Liver (tissue), 9 donors: Measurements from ENCODE around the gene ARHGEF10L. TPM values are rescaled to one million over a fixed set of nuclear protein-coding genes. Genes with fewer than 3 reads are reported as not detected.

Experiments
- DNase-seq: peaks from one replicate; pipeline ENCODE4 v3.0.0-alpha.2; 2017; ENCODE audit warnings: low spot score
- H3K27ac ChIP-seq, 2 donors: one replicate each; pipeline ENCODE4 v1.7.0; 2013; ENCODE audit warnings: inconsistent platforms in 2 of 2, low read length in 2 of 2, control low read depth in 1 of 2, low read depth in 1 of 2, mild to moderate bottlenecking in 1 of 2
- H3K27me3 ChIP-seq, 4 donors: one replicate each; pipeline versions ENCODE4 v1.6.1 to v1.7.0; 2013; ENCODE audit warnings: low read length in 3 of 4, inconsistent platforms in 1 of 4, mild to moderate bottlenecking in 1 of 4, moderate library complexity in 1 of 4; ENCODE audit not compliant: control insufficient read depth in 4 of 4, insufficient read depth in 4 of 4
- H3K36me3 ChIP-seq, 4 donors: one replicate each; pipeline versions ENCODE4 v1.6.1 to v1.7.0; 2013; ENCODE audit warnings: low read length in 3 of 4, mild to moderate bottlenecking in 3 of 4, low read depth in 1 of 4, moderate library complexity in 1 of 4; ENCODE audit not compliant: control insufficient read depth in 4 of 4, insufficient read depth in 3 of 4
- H3K4me1 ChIP-seq, 4 donors: one replicate each; pipeline versions ENCODE4 v1.6.1 to v1.7.0; 2013; ENCODE audit warnings: low read length in 3 of 4, mild to moderate bottlenecking in 3 of 4, moderate library complexity in 1 of 4; ENCODE audit not compliant: control insufficient read depth in 4 of 4, insufficient read depth in 4 of 4
- H3K4me3 ChIP-seq, 3 donors: one replicate each; pipeline versions ENCODE4 v1.6.1 to v1.7.0; 2013; ENCODE audit warnings: low read length in 3 of 3, control low read depth in 1 of 3, low read depth in 1 of 3, mild to moderate bottlenecking in 1 of 3
- H3K9ac ChIP-seq, 2 donors: one replicate each; pipeline ENCODE4 v1.7.0; 2013; ENCODE audit warnings: low read length in 2 of 2, mild to moderate bottlenecking in 2 of 2, moderate library complexity in 2 of 2, control low read depth in 1 of 2, low read depth in 1 of 2
- H3K9me3 ChIP-seq, 4 donors: one replicate each; pipeline versions ENCODE4 v1.6.1 to v1.7.0; 2013; ENCODE audit warnings: low read length in 3 of 4; ENCODE audit not compliant: control insufficient read depth in 4 of 4
- ATF3 ChIP-seq: IDR thresholded peaks from 2 replicates; pipeline ENCODE4 v1.6.1; 2016; ENCODE audit warnings: antibody characterized with exemption
- CTCF ChIP-seq: fragments of 150-350 bp; IDR thresholded peaks from 2 replicates; pipeline ENCODE4 v1.5.1; 2017; ENCODE audit warnings: improper control_type of control experiment, low read depth, low read length; ENCODE audit not compliant: missing input control
- EGR1 ChIP-seq, 2 donors: IDR thresholded peaks; 2 replicates each; pipeline ENCODE4 v1.6.1; 2016 to 2018; ENCODE audit warnings: antibody characterized with exemption in 2 of 2, low read depth in 2 of 2
- FOXA1 ChIP-seq: IDR thresholded peaks from 2 replicates; pipeline ENCODE4 v1.6.1; 2016; ENCODE audit warnings: antibody characterized with exemption
- FOXA2 ChIP-seq: IDR thresholded peaks from 2 replicates; pipeline ENCODE4 v1.6.1; 2016; ENCODE audit warnings: antibody characterized with exemption
- GABPA ChIP-seq, 2 donors: IDR thresholded peaks in 1 of 2; conservative IDR thresholded peaks in 1 of 2; 2 replicates each; pipeline ENCODE4 v1.6.1; 2016; ENCODE audit warnings: antibody characterized with exemption in 2 of 2, mild to moderate bottlenecking in 1 of 2, moderate library complexity in 1 of 2
- HNF4A ChIP-seq, 2 donors: conservative IDR thresholded peaks; 2 replicates each; pipeline ENCODE4 v1.6.1; 2016; ENCODE audit warnings: antibody characterized with exemption in 2 of 2, mild to moderate bottlenecking in 2 of 2
- HNF4G ChIP-seq: IDR thresholded peaks from 2 replicates; pipeline ENCODE4 v1.6.1; 2016; ENCODE audit warnings: antibody characterized with exemption
- JUND ChIP-seq, 2 donors: IDR thresholded peaks; 2 replicates each; pipeline ENCODE4 v1.6.1; 2016; ENCODE audit warnings: antibody characterized with exemption in 2 of 2
- MAX ChIP-seq: IDR thresholded peaks from 2 replicates; pipeline ENCODE4 v1.6.1; 2016; ENCODE audit warnings: antibody characterized with exemption
- NR2F2 ChIP-seq: IDR thresholded peaks from 2 replicates; pipeline ENCODE4 v1.6.1; 2016; ENCODE audit warnings: antibody characterized with exemption
- RAD21 ChIP-seq, 2 donors: IDR thresholded peaks; 2 replicates each; pipeline ENCODE4 v1.6.1; 2016; ENCODE audit warnings: antibody characterized with exemption in 2 of 2, mild to moderate bottlenecking in 2 of 2
- REST ChIP-seq: IDR thresholded peaks from 2 replicates; pipeline ENCODE4 v1.6.1; 2016; ENCODE audit warnings: antibody characterized with exemption, mild to moderate bottlenecking
- RXRA ChIP-seq, 2 donors: IDR thresholded peaks; 2 replicates each; pipeline ENCODE4 v1.6.1; 2017 to 2018; ENCODE audit warnings: antibody characterized with exemption in 2 of 2, mild to moderate bottlenecking in 1 of 2
- SP1 ChIP-seq: IDR thresholded peaks from 2 replicates; pipeline ENCODE4 v1.6.1; 2018; ENCODE audit warnings: antibody characterized with exemption, mild to moderate bottlenecking
- TAF1 ChIP-seq: conservative IDR thresholded peaks from 2 replicates; pipeline ENCODE4 v1.6.1; 2016; ENCODE audit warnings: antibody characterized with exemption, mild to moderate bottlenecking
- YY1 ChIP-seq: IDR thresholded peaks from 2 replicates; pipeline ENCODE4 v1.6.1; 2016; ENCODE audit warnings: antibody characterized with exemption, mild to moderate bottlenecking
- ZBTB33 ChIP-seq: IDR thresholded peaks from 2 replicates; pipeline ENCODE4 v1.6.1; 2016; ENCODE audit warnings: antibody characterized with exemption
- WGBS: extraction: QIAGEN DNeasy Blood & Tissue Kit; methylation state at CpG from one replicate; pipeline ENCODE4 v1.1.7; 2013; 5-methylcytosine and 5-hydroxymethylcytosine counted together
- polyA plus RNA-seq, 2 donors: library from polyadenylated mRNA; stranded (reverse) in 1 of 2; unstranded in 1 of 2; fragments of 200-250 nt in 1 of 2; fragments of >200 nt in 1 of 2; fragmentation: Nextera tagmentation in 1 of 2; extraction: Ambion mirVana in 1 of 2; gene quantifications; one replicate each; pipeline versions ENCODE4 v1.2.1 to v1.2.3, GENCODE V29; 2013 to 2015
- total RNA-seq, 2 donors: library from RNA; depleted of rRNA; stranded (reverse); fragments of >200 nt; gene quantifications; one replicate each; pipeline ENCODE4 v1.2.3, GENCODE V29; 2014
- donor health status: healthy.
- donor health status: healthy.
- donor health status: healthy.
- donor health status: healthy.
- donor health status: healthy.

The ARHGEF10L gene
- total and polyA plus RNA-seq, 4 donors: 26.3 to 169 (median 57.5) TPM

- no peak overlapping the region for H3K27ac ChIP-seq
- no peak overlapping the region for H3K4me3 ChIP-seq
- 90% methylated on average over 11 of the region's 11 CpGs for WGBS
- TF ChIP-seq SP1: no peak
- no peaks in the 10 kb centered on the region for H3K27me3 ChIP-seq
- no peaks in the 10 kb centered on the region for H3K9me3 ChIP-seq
- H3K9ac ChIP-seq: no peak overlapping the region
- H3K36me3 ChIP-seq: peaks cover 8 to 84% (median 42%) of the 10 kb centered on the region in 4 donors
- peaks cover 0 to 5% (median 0%) of the 10 kb centered on the region in 4 donors for H3K4me1 ChIP-seq
- DNase-seq: no peak
These were observed 144.1 kb downstream of the ARHGEF10L start for GRCh38 chr1:17683598-17683997.

GRCh38 chr1:17684810-17685209 is 145.3 kb downstream of the ARHGEF10L start:
- Histone ChIP-seq H3K9ac (no peak overlapping the region), H3K27ac (no peak overlapping the region), H3K4me3 (no peak overlapping the region), H3K4me1 (peaks cover 0 to 6% (median 0%) of the 10 kb centered on the region in 4 donors), H3K9me3 (no peaks in the 10 kb centered on the region), H3K27me3 (no peaks in the 10 kb centered on the region), H3K36me3 (peaks cover 5 to 81% (median 38%) of the 10 kb centered on the region in 4 donors)
- no peak for DNase-seq
- 93% methylated on average over 8 of the region's 8 CpGs for WGBS
- TF ChIP-seq TAF1 (no peak), HNF4G (no peak), JUND (IDR thresholded peaks at IDR 0.05) (no peak), ZBTB33 (no peak), SP1 (no peak), FOXA2 (no peak), YY1 (no peak), CTCF (no peak), GABPA (IDR thresholded peaks at IDR 0.05 in 1 of 2, conservative IDR thresholded peaks at IDR 0.05 in 1 of 2) (no peak), HNF4A (conservative IDR thresholded peaks at IDR 0.05) (no peak), NR2F2 (no peak), MAX (no peak), RXRA (IDR thresholded peaks at IDR 0.05) (no peak), RAD21 (IDR thresholded peaks at IDR 0.05) (no peak)

GRCh38 chr1:17686258-17686657 is 146.8 kb downstream of the ARHGEF10L start:
- 87% methylated on average over 7 of the region's 7 CpGs for WGBS
- DNase-seq: no peak
- Histone ChIP-seq H3K36me3 (peaks cover 8 to 82% (median 47%) of the 10 kb centered on the region in 4 donors), H3K4me3 (no peak overlapping the region), H3K9ac (no peak overlapping the region), H3K27ac (no peak overlapping the region), H3K9me3 (no peaks in the 10 kb centered on the region), H3K27me3 (no peaks in the 10 kb centered on the region), H3K4me1 (peaks cover 0 to 14% (median 2%) of the 10 kb centered on the region in 4 donors)
- no peak for TF ChIP-seq CTCF
- no peak for TF ChIP-seq FOXA2
- TF ChIP-seq FOXA1: no peak
- TF ChIP-seq RXRA (IDR thresholded peaks at IDR 0.05): no peak
- TF ChIP-seq EGR1 (IDR thresholded peaks at IDR 0.05; ENCODE audit: low read depth in 2 of 2): no peak
- no peak for TF ChIP-seq JUND (IDR thresholded peaks at IDR 0.05)
- TF ChIP-seq GABPA (IDR thresholded peaks at IDR 0.05 in 1 of 2, conservative IDR thresholded peaks at IDR 0.05 in 1 of 2): no peak
- no peak for TF ChIP-seq SP1
- TF ChIP-seq REST: no peak
- TF ChIP-seq ATF3: no peak
- no peak for TF ChIP-seq HNF4A (conservative IDR thresholded peaks at IDR 0.05)
- TF ChIP-seq MAX: no peak
- TF ChIP-seq RAD21 (IDR thresholded peaks at IDR 0.05): no peak
